AG04450 (cell line): ENCODE results near the gene ARSI. TPM values are rescaled to one million over a fixed set of nuclear protein-coding genes. Genes with fewer than 3 reads are reported as not detected.
A peak's percentile ranks its signal among the peaks of the same experiment; 100 is the strongest.

Source experiments
- CTCF ChIA-PET: fragments of 300-600, 350-600 bp; formaldehyde crosslinking; extraction: SDS; loops from one replicate; lab custom pipeline; 2022; ENCODE audit warnings: antibody characterized with exemption, inconsistent platforms; lab: Charles Lee
- POLR2A ChIA-PET: fragments of 350-600 bp; formaldehyde crosslinking; extraction: SDS; loops from one replicate; lab custom pipeline; 2021; ENCODE audit warnings: antibody characterized with exemption, inconsistent platforms; lab: Yijun Ruan, JAX
- DNase-seq: peaks from one replicate; pipeline ENCODE4 v3.0.0-alpha.2; 2011; ENCODE audit warnings: low read depth, low spot score
- H3K27ac ChIP-seq: one replicate; pipeline ENCODE4 v1.5.1; 2012; ENCODE audit warnings: low read depth, low read length, control low read depth
- H3K27me3 ChIP-seq: one replicate; pipeline ENCODE4 v1.6.0; 2012; ENCODE audit warnings: low read length; ENCODE audit not compliant: control insufficient read depth, insufficient read depth
- H3K4me3 ChIP-seq: 2 replicates; pipeline ENCODE4 v1.5.1; 2011; ENCODE audit warnings: mild to moderate bottlenecking, low read depth, low read length, control low read depth
- H3K9me3 ChIP-seq: 2 replicates; pipeline ENCODE4 v1.5.1; 2012; ENCODE audit warnings: low read length; ENCODE audit not compliant: control insufficient read depth, insufficient read depth
- CTCF ChIP-seq: IDR thresholded peaks from 2 replicates; pipeline ENCODE4 v1.5.1; 2011; ENCODE audit warnings: low read depth, low read length, control low read depth, inconsistent platforms
- polyA minus RNA-seq: library from RNA; depleted of rRNA, polyadenylated mRNA; stranded (reverse); fragments of >200 nt; gene quantifications from 2 replicates; pipeline ENCODE4 v1.2.3, GENCODE V29; 2011; rRNA and poly(A)+ RNA removed
- polyA plus RNA-seq: library from polyadenylated mRNA; depleted of rRNA; stranded (reverse); fragments of >200 nt; gene quantifications from 2 replicates; pipeline ENCODE4 v1.2.3, GENCODE V29; 2011; rRNA removed

Gene ARSI
- polyA plus RNA-seq: 11.3 and 15.8 TPM in 2 replicates
- polyA minus RNA-seq: 13.7 and 21.4 TPM in 2 replicates

- H3K4me3 ChIP-seq: peak within 1 kb of the TSS; percentile 60
Measured at GRCh38 chr5:150302301-150303069, at the start of gene ARSI. Gene ARSI, minus strand, starts transcription at chr5:150302905. Its CDS starts 532 bp downstream, at chr5:150302373.

GRCh38 chr5:150350524-150351344 lies 48.0 kb upstream of the ARSI start:
- ChIA-PET CTCF (interaction anchor here (0.5 to 4.6 kb wide), 31 partner anchors 9 to 296 kb away, joined by 3 to 43 read pairs (median 5); partner anchors contain the start of gene ARSI), POLR2A (interaction anchor here (0.5 to 0.9 kb wide), 2 partner anchors 48 to 191 kb away, joined by 3 to 6 read pairs; partner anchors contain the start of gene ARSI)
- TF ChIP-seq CTCF: peak; percentile 68
- peak; percentile 43 for DNase-seq
- Histone ChIP-seq H3K9me3 (no peaks in the 10 kb centered on the region), H3K27me3 (no peaks in the 10 kb centered on the region), H3K27ac (no peak overlapping the region), H3K4me3 (no peak overlapping the region)

More at GRCh38 chr5:150302301-150303069, at the start of gene ARSI:
- no peaks in the 10 kb centered on the region for H3K9me3 ChIP-seq
- POLR2A ChIA-PET: interaction anchor here (1.0 to 3.0 kb wide), 5 partner anchors 15 to 76 kb away, joined by 3 to 22 read pairs (median 4); no protein-coding TSS in a partner anchor
- peak within 1 kb of the TSS; percentile 82 for H3K27ac ChIP-seq
- DNase-seq: peak; percentile 55
- H3K27me3 ChIP-seq: no peaks in the 10 kb centered on the region
- CTCF ChIA-PET: interaction anchor here (0.6 to 2.1 kb wide), 8 partner anchors 10 to 135 kb away, joined by 3 to 8 read pairs (median 4); no protein-coding TSS in a partner anchor
- peak; percentile 21; the same call in 1 of the 2 replicates for TF ChIP-seq CTCF

GRCh38 chr5:150349681-150350275 lies 47.1 kb upstream of the ARSI start:
- no peaks in the 10 kb centered on the region for H3K9me3 ChIP-seq
- ChIA-PET CTCF (interaction anchor here (1.3 to 4.6 kb wide), 11 partner anchors 10 to 187 kb away, joined by 3 to 43 read pairs (median 10); partner anchors contain the start of gene ARSI), POLR2A (interaction anchor here (0.5 to 1.2 kb wide), 3 partner anchors 47 to 191 kb away, joined by 3 to 6 read pairs (median 3); partner anchors contain the start of gene ARSI)
- H3K27me3 ChIP-seq: no peaks in the 10 kb centered on the region
- TF ChIP-seq CTCF: no peak
- DNase-seq: no peak
- H3K27ac ChIP-seq: no peak overlapping the region
- no peak overlapping the region for H3K4me3 ChIP-seq

- TF ChIP-seq CTCF: no peak
Measured at GRCh38 chr5:150347451-150347850, 44.7 kb upstream of the ARSI start.

More at GRCh38 chr5:150347451-150347850, 44.7 kb upstream of the ARSI start:
- DNase-seq: no peak
- Histone ChIP-seq H3K4me3 (no peak overlapping the region), H3K27ac (no peak overlapping the region), H3K27me3 (no peaks in the 10 kb centered on the region), H3K9me3 (no peaks in the 10 kb centered on the region)
- ChIA-PET CTCF (interaction anchor here (0.6 kb wide), 1 partner anchor 9 kb away, joined by 3 read pairs; no protein-coding TSS in a partner anchor), POLR2A (no interaction called here)
